NCI-H1105 (cell line): ENCODE measurements around the gene MFSD11.
"Not testable (repeated sequence)": the region's sequence is repeated elsewhere in the genome, so short reads cannot be mapped to it uniquely, and the experiment has no call there.

Experiments used
- DNase-seq: peaks from one replicate; lab custom pipeline; 2025; lab: John Stamatoyannopoulos, UW

The MFSD11 gene

DNA sequence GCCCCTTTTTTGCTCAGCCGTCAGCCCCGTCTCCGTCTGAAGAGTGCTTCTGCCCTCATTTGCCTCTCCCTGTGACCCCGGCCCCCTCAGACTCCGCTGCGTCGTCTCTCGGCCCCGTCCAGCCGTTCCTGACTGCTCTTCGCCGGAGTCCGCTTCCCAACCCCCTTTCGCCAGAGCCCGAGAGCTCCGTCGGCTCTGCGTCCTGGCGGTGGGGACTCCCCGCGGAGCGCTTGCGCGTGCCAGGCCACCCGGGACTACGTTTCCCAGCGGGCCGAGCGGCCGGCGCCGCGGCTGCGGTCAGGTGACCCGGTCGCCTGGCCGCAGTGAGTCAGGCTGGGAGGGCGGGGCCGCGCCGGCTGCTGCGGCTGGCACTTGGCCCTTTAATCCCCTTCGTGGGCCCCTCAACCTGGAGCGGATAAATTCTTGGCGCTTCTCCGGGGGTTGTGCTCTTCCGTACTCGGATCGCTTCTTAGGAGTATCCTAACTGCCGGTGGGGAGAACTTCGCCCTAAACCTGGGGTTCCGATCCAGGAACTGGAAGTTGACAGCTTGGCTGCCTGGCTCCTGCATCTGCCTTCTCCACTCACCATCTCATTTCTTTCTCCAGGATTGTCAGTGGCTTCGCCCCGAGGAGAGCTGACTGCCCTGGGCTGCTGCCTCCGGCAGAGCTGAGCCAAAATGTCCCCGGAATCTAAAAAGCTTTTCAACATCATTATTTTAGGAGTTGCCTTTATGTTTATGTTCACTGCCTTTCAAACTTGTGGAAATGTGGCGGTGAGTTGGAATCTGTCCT lies at the start of gene MFSD11:
MFSD11 (plus strand) TSS at position 444 of the 792 bp plus-strand sequence; CDS start at position 678, 234 bp downstream.
- peak; percentile 85 for DNase-seq

DNA sequence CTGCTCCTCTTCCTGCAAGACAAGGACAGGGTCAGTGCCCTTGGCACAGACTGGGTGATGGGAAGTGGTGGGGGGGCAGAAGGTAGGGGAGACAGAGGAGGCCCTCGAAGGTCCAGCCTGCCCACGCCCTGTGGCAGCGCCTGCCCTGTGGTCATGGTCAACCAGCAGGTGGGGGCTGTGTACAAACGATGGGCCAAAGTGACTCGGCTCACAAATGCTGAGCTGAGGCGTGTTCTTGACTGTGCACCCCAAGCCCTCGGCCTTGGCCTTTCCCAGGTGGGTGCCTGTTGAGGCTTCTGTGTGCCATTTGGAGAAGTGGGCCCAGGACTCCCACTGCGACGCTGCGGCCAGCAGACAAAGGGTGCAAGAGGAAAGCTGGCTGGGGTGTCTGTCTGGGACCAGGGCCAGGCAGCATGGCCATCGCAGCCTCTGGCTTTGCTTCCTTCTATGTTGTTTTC lies 49.7 kb upstream of the MFSD11 start:
- DNase-seq, result no peak

GRCh38 chr17:76689859-76690258 lies 48.1 kb upstream of the MFSD11 start:
- DNase-seq, result no peak

- DNase-seq, result no peak
These were observed 47.2 kb upstream of the MFSD11 start for GRCh38 chr17:76690596-76691280.

DNA sequence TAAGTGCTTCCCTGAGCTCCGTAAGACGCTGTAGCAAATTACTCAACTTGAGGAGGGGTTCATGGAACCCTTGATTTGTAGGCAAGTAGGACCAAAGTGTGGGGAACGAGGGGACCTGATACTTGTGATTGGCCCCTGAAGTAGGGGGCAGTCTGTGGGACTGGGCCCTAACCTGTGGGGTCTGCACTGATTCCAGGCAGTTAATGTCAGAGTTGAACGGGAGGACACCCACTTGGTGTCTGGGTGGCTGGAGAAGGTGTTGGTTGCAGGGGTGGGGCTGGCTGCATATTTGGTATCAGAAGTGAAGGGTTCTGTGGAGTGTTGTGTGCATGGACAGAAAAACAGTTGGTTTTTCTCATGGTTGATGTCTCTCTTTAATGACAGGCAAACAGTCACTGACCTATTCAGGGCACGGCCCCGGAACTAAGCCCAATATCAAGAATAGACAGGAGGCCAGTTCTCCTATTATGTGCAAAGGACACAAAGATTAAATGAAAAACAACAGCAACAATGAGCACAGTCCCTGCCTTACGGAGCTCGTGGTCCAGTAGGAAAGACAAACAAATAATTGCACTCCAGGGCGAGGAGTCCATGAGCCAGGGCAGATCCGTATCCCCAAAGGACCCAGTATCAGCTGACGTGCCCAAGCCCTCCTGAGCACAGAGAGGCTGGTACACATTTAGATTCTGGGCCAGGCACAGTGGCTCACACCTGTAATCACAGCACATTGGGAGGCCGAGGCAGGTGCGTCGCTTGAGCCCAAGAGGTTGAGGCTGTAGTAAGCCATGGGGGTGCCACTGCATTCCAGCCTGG lies 46.3 kb upstream of the MFSD11 start:
- DNase-seq, result no peak

DNA sequence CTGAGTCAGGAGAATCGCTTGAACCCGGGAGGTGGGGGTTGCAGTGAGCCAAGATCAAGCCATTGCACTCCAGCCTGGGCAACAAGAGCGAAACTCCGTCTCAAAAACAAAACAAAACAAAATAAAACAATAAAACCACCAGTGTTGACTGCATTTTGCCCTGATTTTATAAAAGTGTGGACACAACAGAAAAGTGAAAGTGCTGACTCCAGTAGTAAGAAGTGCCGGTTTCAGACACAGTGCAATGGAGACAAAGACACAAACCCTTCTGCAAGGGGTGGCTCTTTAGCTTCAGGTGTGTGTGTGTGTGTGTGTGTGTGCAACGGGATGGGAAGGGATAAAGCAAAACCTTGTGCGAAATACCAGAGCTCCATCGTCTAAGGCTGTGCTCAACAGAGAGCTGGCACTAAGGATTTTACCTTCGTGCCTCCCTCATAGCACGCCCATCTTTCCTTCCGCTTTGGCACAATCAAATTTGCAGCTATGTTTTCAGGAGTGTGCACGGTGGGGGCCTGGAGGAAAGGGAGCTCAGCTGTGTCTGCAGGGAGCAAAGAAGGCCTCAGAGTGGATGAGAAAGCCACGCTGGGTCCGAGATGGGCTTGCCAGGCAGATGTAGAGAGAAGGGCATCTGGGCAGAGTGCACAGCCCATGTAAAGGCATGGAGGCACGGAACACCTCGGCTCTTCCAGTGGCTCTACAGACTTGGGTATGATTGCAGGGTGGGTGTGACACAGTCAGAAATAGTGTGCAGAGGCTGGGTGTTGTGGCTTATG lies 42.7 kb upstream of the MFSD11 start:
- DNase-seq, result no peak

DNA sequence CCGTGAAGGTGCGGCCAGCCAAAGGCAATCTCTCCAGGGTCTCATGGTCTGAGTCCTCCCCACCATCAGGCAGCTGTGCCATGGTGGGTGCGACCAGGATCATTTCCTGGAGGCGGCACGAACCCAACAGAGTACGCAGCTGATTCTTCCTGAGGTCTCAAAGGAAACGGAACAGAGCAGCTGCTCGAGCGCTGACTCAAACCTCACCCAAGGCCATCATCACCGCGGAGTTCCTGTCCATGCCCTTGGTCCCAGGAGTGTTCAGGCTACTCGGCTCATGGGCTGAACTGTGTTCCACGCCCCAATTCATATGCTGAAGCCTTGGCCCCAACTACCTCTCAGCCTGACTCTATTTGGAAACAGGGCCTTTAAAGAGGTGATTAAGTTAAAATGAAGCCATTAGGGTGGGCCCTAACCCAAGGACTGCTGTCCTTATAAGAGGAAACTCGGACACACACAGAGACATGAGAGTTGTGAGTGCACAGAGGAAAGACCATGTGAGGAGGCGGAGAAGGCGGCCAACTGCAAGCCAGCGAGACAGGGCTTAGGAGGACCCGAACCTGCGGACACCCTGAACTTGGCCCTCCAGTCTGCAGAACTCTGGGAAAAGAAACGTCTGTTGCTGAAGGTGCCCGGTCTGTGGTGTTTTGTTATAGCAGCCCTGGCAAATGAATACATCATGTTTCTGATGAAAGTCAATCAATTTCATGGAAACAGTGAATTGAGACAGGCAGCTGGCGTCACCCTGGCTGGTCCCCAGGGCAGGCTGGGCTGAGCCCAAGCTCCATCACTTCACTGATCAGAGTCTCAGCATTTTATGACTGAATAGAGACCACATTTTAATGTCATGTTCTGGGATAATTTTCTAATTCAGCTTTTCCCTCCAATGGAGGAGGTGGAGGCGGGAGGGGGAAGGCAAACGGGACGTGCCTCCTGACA lies 40.9 kb upstream of the MFSD11 start:
- no peak for DNase-seq

GRCh38 chr17:76697702-76698465 lies 40.0 kb upstream of the MFSD11 start:
- no peak for DNase-seq

- not testable (repeated sequence) for DNase-seq
These were observed 39.4 kb upstream of the MFSD11 start for GRCh38 chr17:76698466-76698977.

DNA sequence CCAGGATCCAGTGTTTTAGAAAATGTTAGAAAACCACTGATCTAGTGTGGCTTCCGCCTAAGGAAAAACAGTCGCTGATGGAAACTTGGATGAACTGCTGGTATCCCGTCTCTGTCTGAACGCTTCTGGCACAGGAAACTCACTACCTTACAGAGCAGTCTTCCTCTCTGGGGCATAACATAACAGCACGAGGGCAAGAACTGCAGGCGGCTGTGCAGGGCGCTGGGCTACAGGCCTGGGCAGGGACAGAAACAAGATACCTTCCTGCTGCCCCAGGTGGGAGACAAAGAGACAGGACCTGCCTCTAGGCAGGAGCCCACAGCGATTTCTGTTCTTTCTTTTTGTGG lies 37.7 kb upstream of the MFSD11 start:
- no peak for DNase-seq

GRCh38 chr17:76700617-76701470 lies 37.1 kb upstream of the MFSD11 start:
- DNase-seq, result no peak

- no peak for DNase-seq
These were observed 36.4 kb upstream of the MFSD11 start for GRCh38 chr17:76701471-76701967.

GRCh38 chr17:76702076-76702475 lies 35.8 kb upstream of the MFSD11 start:
- DNase-seq, result no peak

- DNase-seq, result no peak
These were observed 34.8 kb upstream of the MFSD11 start for GRCh38 chr17:76702941-76703637.

- no peak for DNase-seq
These were observed 33.1 kb upstream of the MFSD11 start for GRCh38 chr17:76704805-76705204.

DNA sequence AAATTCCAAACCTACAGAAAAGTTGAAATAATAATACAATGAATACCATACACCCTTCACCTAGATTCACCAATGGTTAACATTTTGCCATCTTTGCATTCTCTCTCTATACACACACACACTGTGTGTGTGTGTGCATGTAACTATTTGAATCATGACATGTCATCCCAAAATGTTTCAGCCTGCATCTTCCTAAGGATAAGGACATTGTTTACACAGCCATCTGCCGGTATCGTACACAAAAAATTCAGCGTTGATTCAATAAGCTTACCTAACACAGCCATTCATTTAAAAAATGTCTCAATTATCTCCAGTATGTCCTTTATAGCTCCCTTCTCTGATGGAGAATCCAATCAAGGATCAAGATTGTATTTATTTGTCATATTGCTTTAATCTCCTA lies 31.1 kb upstream of the MFSD11 start:
- no peak for DNase-seq

- DNase-seq, result no peak
These were observed 29.7 kb upstream of the MFSD11 start for GRCh38 chr17:76707985-76708807.
